Measurements from ENCODE around the gene RAX2. TPM values are rescaled to one million over a fixed set of nuclear protein-coding genes. Genes with fewer than 3 reads are reported as not detected.

RAX2 gene
- polyA plus RNA-seq, 1 donor from 2014 or later: not detected

- no peak overlapping the region for H3K4me3 ChIP-seq (ENCODE audit: low read length)
- no peak overlapping the region for H3K27ac ChIP-seq (ENCODE audit: low read length)
- H3K4me2 ChIP-seq (ENCODE audit: low read length): no peak overlapping the region
- no peak overlapping the region for H3K9ac ChIP-seq (ENCODE audit: low read length)
- no peaks in the 10 kb centered on the region for H3K9me3 ChIP-seq (ENCODE audit: low read length)
- no peaks in the 10 kb centered on the region for H3K9me2 ChIP-seq (ENCODE audit: insufficient read depth, low read length)
- H3F3A ChIP-seq (ENCODE audit: insufficient read depth, low read length, poor library complexity, severe bottlenecking): no peaks in the 10 kb centered on the region
- H3K36me3 ChIP-seq (ENCODE audit: insufficient read depth, low read length): no peaks in the 10 kb centered on the region
- TF ChIP-seq RAD21 (conservative IDR thresholded peaks at IDR 0.05) (no peak), SMC3 (conservative IDR thresholded peaks at IDR 0.05; ENCODE audit: poor library complexity) (no peak), CTCF (IDR thresholded peaks at IDR 0.05; ENCODE audit: poor library complexity, severe bottlenecking) (no peak), EP300 (conservative IDR thresholded peaks at IDR 0.05; ENCODE audit: poor library complexity, severe bottlenecking) (no peak), TAF1 (IDR thresholded peaks at IDR 0.05; ENCODE audit: low read depth) (no peak), MXI1 (conservative IDR thresholded peaks at IDR 0.05; ENCODE audit: poor library complexity, severe bottlenecking) (no peak), REST (IDR thresholded peaks at IDR 0.05; ENCODE audit: borderline replicate concordance) (no peak), POLR2AphosphoS5 (IDR thresholded peaks at IDR 0.05) (no peak), EZH2 (IDR thresholded peaks at IDR 0.05; ENCODE audit: borderline replicate concordance, insufficient read depth, low read length, poor library complexity, severe bottlenecking) (no peak)
- H3K27me3 ChIP-seq (ENCODE audit: insufficient read depth, low read depth, low read length): no peaks in the 10 kb centered on the region
- H3K79me2 ChIP-seq (replicated peaks; ENCODE audit: insufficient read depth, low read length): no peaks in the 10 kb centered on the region
- no peaks in the 10 kb centered on the region for H4K20me1 ChIP-seq (ENCODE audit: insufficient read depth)
- H2AFZ ChIP-seq (ENCODE audit: low read depth, low read length): no peak overlapping the region
These were observed 19.5 kb downstream of the RAX2 start for GRCh38 chr19:3752492-3752891.

- Histone ChIP-seq H4K20me1 (ENCODE audit: insufficient read depth) (no peaks in the 10 kb centered on the region), H2AFZ (ENCODE audit: low read depth, low read length) (no peak overlapping the region), H3K79me2 (replicated peaks; ENCODE audit: insufficient read depth, low read length) (no peaks in the 10 kb centered on the region), H3K27me3 (ENCODE audit: insufficient read depth, low read depth, low read length) (no peaks in the 10 kb centered on the region), H3K9me3 (ENCODE audit: low read length) (no peaks in the 10 kb centered on the region), H3K4me3 (ENCODE audit: low read length) (no peak overlapping the region), H3K36me3 (ENCODE audit: insufficient read depth, low read length) (no peaks in the 10 kb centered on the region), H3K4me2 (ENCODE audit: low read length) (no peak overlapping the region), H3K27ac (ENCODE audit: low read length) (no peak overlapping the region), H3K9ac (ENCODE audit: low read length) (no peak overlapping the region), H3K9me2 (ENCODE audit: insufficient read depth, low read length) (no peaks in the 10 kb centered on the region), H3F3A (ENCODE audit: insufficient read depth, low read length, poor library complexity, severe bottlenecking) (no peaks in the 10 kb centered on the region)
- TF ChIP-seq EZH2 (IDR thresholded peaks at IDR 0.05; ENCODE audit: borderline replicate concordance, insufficient read depth, low read length, poor library complexity, severe bottlenecking) (no peak), SMC3 (conservative IDR thresholded peaks at IDR 0.05; ENCODE audit: poor library complexity) (no peak), TAF1 (IDR thresholded peaks at IDR 0.05; ENCODE audit: low read depth) (no peak), MXI1 (conservative IDR thresholded peaks at IDR 0.05; ENCODE audit: poor library complexity, severe bottlenecking) (no peak), EP300 (conservative IDR thresholded peaks at IDR 0.05; ENCODE audit: poor library complexity, severe bottlenecking) (no peak), POLR2AphosphoS5 (IDR thresholded peaks at IDR 0.05) (no peak), REST (IDR thresholded peaks at IDR 0.05; ENCODE audit: borderline replicate concordance) (no peak), CTCF (IDR thresholded peaks at IDR 0.05; ENCODE audit: poor library complexity, severe bottlenecking) (no peak), RAD21 (conservative IDR thresholded peaks at IDR 0.05) (no peak)
These were observed 20.8 kb downstream of the RAX2 start for GRCh38 chr19:3751236-3751635.
